Ureter (tissue), 1 donor: ENCODE results near the gene RBM46. TPM values are rescaled to one million over a fixed set of nuclear protein-coding genes. Genes with fewer than 3 reads are reported as not detected.
"Not testable (repeated sequence)": the region's sequence is repeated elsewhere in the genome, so short reads cannot be mapped to it uniquely, and the experiment has no call there.

ENCODE experiments used
- DNase-seq: peaks from one replicate; pipeline ENCODE4 v3.0.0-alpha.2; 2020; ENCODE audit warnings: low spot score
- total RNA-seq: library from RNA; stranded (reverse); gene quantifications from one replicate; pipeline ENCODE4 v1.2.4, GENCODE V29; 2023
- donor health status: DM: yes; HTN: yes; CAD: no.

RBM46 gene
- total RNA-seq, 1 donor from 2014 or later: not detected

DNA sequence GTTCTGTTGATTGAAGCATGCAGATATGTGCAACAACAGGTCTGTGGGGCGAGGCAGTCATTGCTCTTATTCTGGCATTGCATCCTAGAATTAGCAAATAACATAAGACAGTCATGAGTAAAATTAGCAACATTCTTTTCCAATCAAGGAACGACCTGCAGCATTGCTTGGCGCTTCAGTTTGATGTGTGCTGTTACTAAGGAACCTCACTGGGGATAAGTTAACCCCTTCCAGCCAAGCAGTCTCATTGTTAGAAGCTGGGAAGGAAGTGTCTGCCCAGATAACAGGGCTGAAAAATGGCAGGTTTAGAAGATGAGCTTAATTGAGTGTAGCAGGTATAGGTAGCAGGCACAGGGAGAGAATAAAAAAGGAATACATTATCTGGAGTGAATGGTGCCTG lies 55.4 kb downstream of the RBM46 start:
- DNase-seq: no peak

DNA sequence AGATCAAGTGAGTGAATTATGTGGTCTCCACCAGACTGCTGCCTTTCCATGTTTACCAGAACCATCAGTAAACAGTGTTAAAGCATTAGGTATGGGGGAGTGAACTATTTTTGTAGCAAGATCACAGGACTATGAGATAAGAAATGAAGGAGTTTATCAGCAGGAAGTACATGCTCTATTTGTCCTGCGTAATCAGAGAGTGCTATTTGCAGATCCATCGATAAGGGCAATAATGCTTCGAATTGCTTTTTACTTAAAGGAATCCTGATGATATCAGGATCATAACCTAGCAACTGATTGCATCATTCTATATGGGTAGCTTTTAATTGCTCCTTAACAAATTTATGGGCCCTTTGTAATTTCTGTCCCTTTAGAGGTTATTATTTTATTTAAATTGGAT lies 57.1 kb downstream of the RBM46 start:
- DNase-seq: no peak

DNA sequence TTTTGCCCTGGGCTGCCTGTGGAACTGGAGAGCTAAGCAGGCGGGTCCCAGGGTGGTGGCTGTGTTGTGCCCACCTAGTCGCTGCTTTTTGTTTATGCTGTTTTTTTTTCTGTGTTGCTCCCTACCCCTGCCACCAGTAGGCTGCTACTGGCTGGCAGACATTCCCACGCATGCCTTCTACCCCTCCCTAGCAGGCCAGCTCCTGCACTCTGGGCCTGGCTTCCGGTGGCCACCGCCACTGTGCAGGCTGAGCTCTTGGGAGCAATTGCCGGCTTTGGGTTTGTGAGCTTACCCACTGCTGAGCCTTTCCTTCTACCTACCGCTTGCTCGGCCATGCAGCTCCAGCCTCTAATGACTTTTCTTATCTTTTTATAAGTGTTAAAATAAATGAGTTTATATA lies 57.6 kb downstream of the RBM46 start:
- no peak for DNase-seq

DNA sequence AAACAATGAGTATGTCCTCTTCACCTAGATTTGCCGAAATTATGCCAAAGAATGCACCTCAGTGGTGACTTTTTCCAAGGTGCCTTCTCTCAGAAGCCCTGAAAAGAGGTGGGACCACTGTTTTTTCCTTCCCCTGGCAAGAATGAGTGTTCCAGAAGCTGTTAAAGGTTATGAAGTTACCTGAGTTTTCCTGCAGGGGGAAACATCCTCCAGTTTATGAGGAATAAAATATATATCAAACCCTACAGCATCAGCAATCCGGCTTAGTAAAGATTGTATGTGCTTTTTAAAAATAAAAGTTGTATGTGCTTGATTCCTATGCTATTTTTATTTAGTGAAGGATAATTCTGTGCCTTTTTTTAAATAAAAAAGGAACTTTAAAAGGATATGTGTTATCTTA lies 73.3 kb downstream of the RBM46 start:
- DNase-seq: no peak

DNA sequence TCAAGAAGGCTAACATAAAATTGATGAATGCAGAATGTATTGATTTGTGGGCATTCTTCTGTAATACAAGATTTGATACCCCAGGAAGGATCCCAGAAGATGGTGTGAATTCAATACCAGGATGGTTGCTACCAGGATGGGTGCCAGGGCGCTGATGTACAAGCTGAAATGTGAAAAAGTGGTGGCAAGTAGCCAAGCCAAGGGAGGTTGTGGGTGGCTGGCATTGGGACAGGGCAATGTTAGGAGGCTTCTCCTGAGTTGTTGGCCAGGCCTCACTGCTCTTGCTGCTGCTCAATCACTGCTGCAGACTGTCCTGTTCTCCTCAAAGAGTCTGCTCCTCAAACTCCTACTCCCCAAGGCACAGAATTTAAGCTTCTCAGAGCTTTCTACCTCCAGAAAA lies 77.1 kb downstream of the RBM46 start:
- no peak for DNase-seq

DNA sequence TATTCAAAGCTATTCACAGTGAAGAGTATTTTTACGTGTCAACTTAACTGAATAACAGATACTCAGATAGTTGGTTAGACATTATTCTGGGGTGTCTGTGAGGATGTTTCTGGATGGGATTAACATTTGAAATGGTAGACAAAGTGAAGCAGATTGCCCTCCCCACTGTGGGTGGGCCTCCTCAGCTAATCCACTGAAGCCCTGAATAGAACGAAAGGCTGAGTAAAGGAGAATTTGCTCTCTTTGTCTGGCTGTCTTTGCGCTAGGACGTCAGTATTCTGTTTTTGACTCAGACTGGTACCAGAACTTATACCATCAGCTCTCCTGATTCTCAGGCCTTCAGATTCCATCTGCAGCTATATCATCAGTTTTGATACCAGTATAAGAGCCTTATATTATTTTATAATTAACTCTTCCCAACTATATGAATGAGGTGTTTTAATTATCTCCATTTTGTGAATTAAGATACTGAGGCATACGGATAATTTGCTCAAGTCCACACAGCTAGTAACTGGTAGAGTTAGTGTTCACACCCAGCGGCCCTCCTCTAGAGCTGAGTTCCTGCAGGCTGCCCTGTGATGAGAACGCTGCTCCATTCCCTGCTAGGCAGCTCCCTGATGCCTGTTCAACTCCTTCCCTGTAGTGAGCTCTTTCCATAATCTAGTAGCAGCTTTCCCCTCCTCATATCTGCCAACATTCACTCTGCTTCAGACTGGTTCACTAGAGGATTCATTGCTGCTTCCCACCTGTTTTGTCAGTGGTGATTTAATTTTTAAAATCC lies 87.5 kb downstream of the RBM46 start:
- DNase-seq: no peak

DNA sequence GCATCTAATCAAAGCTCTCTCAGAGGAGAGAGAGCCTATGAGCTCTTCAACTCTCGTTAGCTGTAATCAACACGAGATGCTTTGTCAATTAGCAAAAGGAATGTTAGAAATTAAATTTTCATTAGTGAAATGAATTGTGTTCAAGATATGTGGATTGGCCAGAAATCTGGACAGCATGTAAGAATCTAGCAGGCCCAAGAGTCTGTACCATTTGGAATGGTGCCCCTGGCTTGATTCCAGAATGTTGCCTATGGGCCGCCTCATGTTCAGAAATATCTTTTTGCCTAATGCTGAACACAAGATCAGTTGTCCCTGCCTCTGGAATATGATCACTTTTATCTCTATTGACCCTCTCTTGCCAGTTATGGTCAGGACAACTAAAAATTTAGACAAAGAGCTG lies 88.2 kb downstream of the RBM46 start:
- no peak for DNase-seq

DNA sequence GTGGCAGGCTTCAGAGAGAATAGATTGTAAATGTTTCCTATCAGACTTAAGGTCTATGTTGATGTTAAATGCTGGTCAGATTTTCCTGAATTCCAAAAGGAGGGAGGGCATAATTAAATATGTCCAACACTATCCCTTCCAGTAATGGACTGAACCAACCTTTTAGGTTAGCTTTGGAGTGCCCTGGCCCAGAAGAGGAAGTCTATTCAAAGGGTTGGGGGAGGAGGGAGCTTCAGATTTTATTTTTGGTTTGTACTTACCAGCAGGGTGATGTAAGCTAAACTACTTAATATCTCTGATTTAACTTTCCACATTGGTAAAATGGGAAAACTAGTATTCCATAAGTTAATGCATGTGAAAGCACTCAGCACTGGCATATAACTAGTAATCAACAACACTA lies 91.1 kb downstream of the RBM46 start:
- no peak for DNase-seq

DNA sequence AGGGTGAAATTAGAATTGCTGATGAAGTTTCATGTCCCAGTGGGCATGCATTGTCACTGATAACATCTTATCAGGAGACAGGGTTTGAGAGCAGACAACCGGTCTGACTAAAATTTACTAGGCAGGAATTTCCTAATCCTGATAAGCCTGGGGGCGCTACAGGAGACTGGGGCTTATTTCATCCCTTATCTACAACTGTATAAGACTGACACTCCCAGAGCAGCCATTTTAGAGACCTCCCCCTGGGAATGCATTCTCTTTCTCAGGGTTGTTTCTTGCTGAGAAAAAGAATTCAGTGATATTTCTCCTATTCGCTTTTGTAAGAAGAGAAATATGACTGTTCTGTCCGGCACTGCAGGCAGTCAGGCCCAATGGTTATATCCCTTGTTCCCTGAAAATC lies 93.0 kb downstream of the RBM46 start:
- not testable (repeated sequence) for DNase-seq

DNA sequence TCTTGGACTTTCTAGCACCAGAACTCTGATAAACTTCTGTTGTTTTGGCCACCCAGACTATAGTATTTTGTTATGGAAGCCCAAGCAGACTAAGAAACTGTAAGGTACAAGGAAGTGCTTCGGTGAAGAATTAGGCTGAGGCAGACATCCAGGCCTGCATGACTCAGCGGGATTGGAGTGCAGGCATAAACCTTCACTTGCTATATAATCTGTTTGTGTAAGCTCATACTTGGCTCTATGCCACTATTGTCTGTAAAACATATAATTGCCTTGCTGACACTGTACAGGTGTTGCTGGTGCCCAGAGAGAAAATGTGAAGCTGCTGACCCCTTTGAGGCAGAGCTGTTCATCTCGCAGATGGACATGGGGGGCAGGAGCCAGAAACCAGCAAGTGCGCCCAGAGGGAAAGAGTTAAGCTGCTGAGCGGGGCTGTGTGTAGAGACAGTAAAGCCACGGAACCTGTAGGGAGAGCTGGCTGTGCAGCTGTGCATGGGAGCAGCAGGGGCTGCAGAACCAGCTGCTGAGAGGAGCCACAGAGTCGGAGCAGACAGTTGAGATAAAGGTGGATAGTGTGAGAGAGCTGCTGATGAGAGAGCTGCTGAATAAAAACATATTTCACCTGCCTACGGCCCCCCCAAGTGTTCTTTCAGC lies 96.2 kb downstream of the RBM46 start:
- DNase-seq: no peak

Other genes with a start within 250 kb of the RBM46 start
- gene PLRG1, start 230.9 kb upstream of the RBM46 start, total RNA-seq: 79.4 TPM
- gene FGB, start 218.3 kb upstream of the RBM46 start, total RNA-seq: 1.3 TPM
- 1.2 TPM for gene FGA, start 190.5 kb upstream of the RBM46 start, total RNA-seq
- 0.57 TPM for gene FGG, start 168.6 kb upstream of the RBM46 start, total RNA-seq
- gene LRAT, start 37.3 kb upstream of the RBM46 start, total RNA-seq: 1.1 TPM